Fibroblast of gingiva (primary cell): ENCODE measurements around the gene TSPAN2.
"Not testable (repeated sequence)": the region's sequence is repeated elsewhere in the genome, so short reads cannot be mapped to it uniquely, and the experiment has no call there.

Source experiments
- DNase-seq: peaks from one replicate; pipeline ENCODE4 v3.0.0-alpha.2; 2011; ENCODE audit warnings: low read depth

The TSPAN2 gene

GRCh38 chr1:115036814-115037507 lies 52.3 kb downstream of the TSPAN2 start:
- DNase-seq, result no peak

- no peak for DNase-seq
These were observed 53.7 kb downstream of the TSPAN2 start for GRCh38 chr1:115035652-115036051.

GRCh38 chr1:115031595-115031994 lies 57.7 kb downstream of the TSPAN2 start:
- no peak for DNase-seq

- DNase-seq, result no peak
These were observed 59.8 kb downstream of the TSPAN2 start, which contains the start of gene TSHB for GRCh38 chr1:115029526-115029925. Gene TSHB, plus strand, starts transcription at chr1:115029826. Its CDS starts 3,537 bp downstream, at chr1:115033363.

- no peak for DNase-seq
These were observed 65.7 kb downstream of the TSPAN2 start for GRCh38 chr1:115023593-115023992.

- DNase-seq, result no peak
These were observed 68.2 kb downstream of the TSPAN2 start for GRCh38 chr1:115021145-115021544.

- DNase-seq, result not testable (repeated sequence)
These were observed 69.8 kb downstream of the TSPAN2 start for GRCh38 chr1:115019549-115019948.

GRCh38 chr1:115013792-115014191 lies 75.5 kb downstream of the TSPAN2 start:
- no peak for DNase-seq

- DNase-seq, result no peak
These were observed 76.9 kb downstream of the TSPAN2 start for GRCh38 chr1:115012434-115012833.

- no peak for DNase-seq
These were observed 77.3 kb downstream of the TSPAN2 start for GRCh38 chr1:115012006-115012405.

GRCh38 chr1:115006191-115006590 lies 83.1 kb downstream of the TSPAN2 start:
- no peak for DNase-seq
